BLaER1 treated with 17β-estradiol and CSF1 and Interleukin-3, amounts not matched to agents 10 nM and 100 nM (cell line): ENCODE results near the gene GLB1L.

Experiments used
- H3K27ac ChIP-seq, 11 experiments: shearing (Covaris generic); formaldehyde crosslinking; 2 replicates each; pipeline ENCODE4 v1.8.1; 2022
- H3K27me3 ChIP-seq, 11 experiments: shearing (Covaris generic); formaldehyde crosslinking; 2 replicates each; pipeline ENCODE4 v1.8.1; 2022
- H3K36me3 ChIP-seq, 11 experiments: shearing (Covaris generic); formaldehyde crosslinking; 2 replicates each; pipeline ENCODE4 v1.8.1; 2022
- H3K4me1 ChIP-seq, 10 experiments: shearing (Covaris generic); formaldehyde crosslinking; 2 replicates each; pipeline ENCODE4 v1.8.1; 2022
- H3K4me2 ChIP-seq, 11 experiments: shearing (Covaris generic); formaldehyde crosslinking; 2 replicates each; pipeline ENCODE4 v1.8.1; 2022
- H3K4me3 ChIP-seq, 10 experiments: shearing (Covaris generic); formaldehyde crosslinking; 2 replicates each; pipeline ENCODE4 v1.8.1; 2022
- H3K9ac ChIP-seq, 11 experiments: shearing (Covaris generic); formaldehyde crosslinking; 2 replicates each; pipeline ENCODE4 v1.8.1; 2022
- H3K9me3 ChIP-seq, 11 experiments: shearing (Covaris generic); formaldehyde crosslinking; replicated peaks in 1 of 11; 2 replicates each; pipeline ENCODE4 v1.8.1; 2022
- H4K20me1 ChIP-seq, 11 experiments: shearing (Covaris generic); formaldehyde crosslinking; 2 replicates each; pipeline ENCODE4 v1.8.1; 2022
- Cebpa-rat ChIP-seq, 11 experiments: shearing (Covaris generic); IDR thresholded peaks; 2 replicates each; pipeline ENCODE4 v1.8.1; 2022

The GLB1L gene

GRCh38 chr2:219197388-219197787 lies 47.9 kb downstream of the GLB1L start:
- Histone ChIP-seq H3K9me3 (0 out of 22 replicates have a peak, but pooled peaks cover 0 to 4% (median 0%) of the 10 kb centered on the region in 11 experiments), H3K36me3 (no peaks in the 10 kb centered on the region), H3K27me3 (no peaks in the 10 kb centered on the region), H3K9ac (no peak overlapping the region), H3K4me2 (no peak overlapping the region), H3K27ac (no peak overlapping the region), H3K4me1 (no peaks in the 10 kb centered on the region; a peak in 1 of 20 replicates), H4K20me1 (no peaks in the 10 kb centered on the region), H3K4me3 (no peak overlapping the region)
- no peak for TF ChIP-seq Cebpa-rat (IDR thresholded peaks at IDR 0.05)

- TF ChIP-seq Cebpa-rat (IDR thresholded peaks at IDR 0.05): no peak
- Histone ChIP-seq H3K27ac (no peak overlapping the region), H3K4me2 (no peak overlapping the region), H3K4me1 (peaks cover 7 to 19% (median 14%) of the 10 kb centered on the region in 10 experiments), H3K9me3 (no peaks in the 10 kb centered on the region), H3K4me3 (no peak overlapping the region), H4K20me1 (peaks cover 0 to 25% (median 15%) of the 10 kb centered on the region in 11 experiments; a peak in 12 of 22 replicates), H3K9ac (no peak overlapping the region), H3K36me3 (peaks cover 29 to 43% (median 39%) of the 10 kb centered on the region in 11 experiments), H3K27me3 (no peaks in the 10 kb centered on the region)
These were observed 58.3 kb downstream of the GLB1L start for GRCh38 chr2:219186754-219187456.
